WI38 (cell line): ENCODE data around the gene MUC6.

Experiments
- H3K4me3 ChIP-seq: 2 replicates; pipeline ENCODE4 v1.5.1; 2011; ENCODE audit warnings: low read depth, mild to moderate bottlenecking, control low read depth, low read length
- CTCF ChIP-seq: IDR thresholded peaks from 2 replicates; pipeline ENCODE4 v1.5.1; 2012; ENCODE audit warnings: low read depth, mild to moderate bottlenecking, control low read depth, low read length

Gene MUC6

GRCh38 chr11:1074244-1075221 lies 38.0 kb upstream of the MUC6 start, which contains the start of gene MUC2:
Gene MUC2 (plus strand): TSS chr11:1074874.
- H3K4me3 ChIP-seq: no peak within 1 kb of the TSS
- no peak for TF ChIP-seq CTCF

GRCh38 chr11:1073851-1074243 lies 37.3 kb upstream of the MUC6 start:
- no peak for TF ChIP-seq CTCF
- no peak overlapping the region for H3K4me3 ChIP-seq

- TF ChIP-seq CTCF: no peak
- H3K4me3 ChIP-seq: no peak overlapping the region
Measured at GRCh38 chr11:1073261-1073724, 36.8 kb upstream of the MUC6 start.

GRCh38 chr11:1072821-1073231 lies 36.3 kb upstream of the MUC6 start:
- H3K4me3 ChIP-seq: no peak overlapping the region
- no peak for TF ChIP-seq CTCF

GRCh38 chr11:1072116-1072820 lies 35.8 kb upstream of the MUC6 start:
- no peak for TF ChIP-seq CTCF
- no peak overlapping the region for H3K4me3 ChIP-seq

- no peak for TF ChIP-seq CTCF
- H3K4me3 ChIP-seq: no peak overlapping the region
Measured at GRCh38 chr11:1071571-1072115, 35.1 kb upstream of the MUC6 start.
